Heart left ventricle (tissue), 16 donors: ENCODE results near the gene RETN. TPM values are rescaled to one million over a fixed set of nuclear protein-coding genes. Genes with fewer than 3 reads are reported as not detected.
A peak's percentile ranks its signal among the peaks of the same experiment; 100 is the strongest.

Experiments
- ATAC-seq, 4 donors: fragments of 200-7000 bp; cut with Tn5 transposase; one replicate each; pipeline ENCODE4 v1.9.1; 2020 to 2022; ENCODE audit warnings: moderate library complexity in 4 of 4, mild to moderate bottlenecking in 3 of 4, moderate number of reproducible peaks in 1 of 4
- DNase-seq, 5 donors: peaks; one replicate each; pipeline ENCODE4 v3.0.0-alpha.2; 2020
- H3K27ac ChIP-seq, 12 donors: fragments of 200-600 bp; sonication (generic) in 4 of 12; one replicate each; pipeline versions ENCODE4 v1.5.0 to v1.8.0; 2016 to 2022; ENCODE audit warnings: mild to moderate bottlenecking in 2 of 12
- H3K27me3 ChIP-seq, 9 donors: fragments of 200-600 bp; sonication (generic) in 2 of 9; one replicate each; pipeline versions ENCODE4 v1.5.1 to v1.8.0; 2016 to 2022; ENCODE audit warnings: mild to moderate bottlenecking in 3 of 9
- H3K36me3 ChIP-seq, 9 donors: fragments of 200-600 bp; sonication (generic) in 2 of 9; one replicate each; pipeline versions ENCODE4 v1.5.0 to v1.8.0; 2018 to 2022; ENCODE audit warnings: mild to moderate bottlenecking in 2 of 9
- H3K4me1 ChIP-seq, 12 donors: fragments of 200-600 bp; sonication (generic) in 4 of 12; one replicate each; pipeline versions ENCODE4 v1.5.0 to v1.8.0; 2016 to 2022; ENCODE audit warnings: mild to moderate bottlenecking in 3 of 12
- H3K4me3 ChIP-seq, 12 donors: fragments of 200-600 bp; sonication (generic) in 4 of 12; one replicate each; pipeline versions ENCODE4 v1.5.0 to v1.8.0; 2017 to 2022; ENCODE audit warnings: mild to moderate bottlenecking in 9 of 12, moderate library complexity in 4 of 12
- H3K9me3 ChIP-seq, 12 donors: fragments of 200-600 bp; sonication (generic) in 4 of 12; one replicate each; pipeline versions ENCODE4 v1.5.0 to v1.8.0; 2016 to 2022; ENCODE audit warnings: mild to moderate bottlenecking in 1 of 12
- POLR2A ChIP-seq, 2 donors: fragments of 450-650 bp; IDR thresholded peaks; one replicate each; pipeline ENCODE4 v1.6.1; 2017; ENCODE audit warnings: antibody characterized with exemption in 2 of 2, mild to moderate bottlenecking in 2 of 2, moderate library complexity in 2 of 2
- WGBS, 4 donors: extraction: QIAGEN DNeasy Blood & Tissue Kit in 2 of 4; methylation state at CpG; one replicate each; pipeline versions ENCODE4 v1.1.5 to v1.1.7; 2013 to 2018; 5-methylcytosine and 5-hydroxymethylcytosine counted together
- intact Hi-C, 10 donors: fragments of 100-400 bp; cut with DNase I; formaldehyde crosslinking; loops; one replicate each; pipeline versions ENCODE4 v1.11.1 to v1.14.2; 2022
- polyA plus RNA-seq, 2 donors: library from polyadenylated mRNA; stranded (reverse); fragments of 200-250 nt; gene quantifications; one replicate each; pipeline ENCODE4 v1.2.3, GENCODE V29; 2013
- total RNA-seq, 9 donors: library from RNA; depleted of rRNA in 2 of 9; stranded (reverse); fragments of >200 nt in 2 of 9; fragmentation: NEBNext Ultra II Directional in 3 of 9; extraction: Animal tissue kit (Norgen Biotek cat#: 25700) in 3 of 9; gene quantifications; one replicate each; pipeline versions ENCODE4 v1.1.0 to v1.2.4, GENCODE V29; 2016 to 2023
- TF ChIP-seq, protein P1 (sequence below), 12 donors: fragments of 200-600 bp; sonication (generic) in 4 of 12; IDR thresholded peaks; one replicate each; pipeline versions ENCODE4 v1.5.0 to v1.8.0; 2018 to 2022; ENCODE audit warnings: antibody characterized with exemption in 12 of 12, mild to moderate bottlenecking in 5 of 12
- donor health status: ischemic (EF 13 %, LVEDD 7.1; RV severe dilation, severe dysfunction).
- donor health status: healthy with polysubstance abuse.
- donor health status: DM: no; HTN: yes; CAD: no.
- donor health status: DM: no; HTN: no; CAD: no.
- donor health status: ischemic (EF 25% LVEDD 6.9; RV normal size, moderate dysfunction).
- donor health status: ischemic (EF 25% LVEDD 5.7; RV mildly dilated, moderate dysfunction).
- donor health status: healthy.
- donor health status: DM: yes; HTN: yes; CAD: no.
- donor health status: ischemic (EF 35%, LVEDD 5.7; RV mildly dilated, moderate dysfunction).
- donor health status: nonischemic (EF 11% LVEDD 7.7; RV severe dilation, severe dysfunction).
- donor health status: DM: yes; HTN: yes; CAD: no.
- donor health status: PGD.
- donor health status: ischemic (EF 29% LVEDD 5.4; RV normal size, mild dysfunction).
- donor health status: nonischemic (EF 23%, LVEDD 6.1; RV moderate dilation, normal function).

Gene RETN
- total and polyA plus RNA-seq, 11 donors: 2.6 to 9.2 (median 4.8) TPM; not detected in 8

DNA sequence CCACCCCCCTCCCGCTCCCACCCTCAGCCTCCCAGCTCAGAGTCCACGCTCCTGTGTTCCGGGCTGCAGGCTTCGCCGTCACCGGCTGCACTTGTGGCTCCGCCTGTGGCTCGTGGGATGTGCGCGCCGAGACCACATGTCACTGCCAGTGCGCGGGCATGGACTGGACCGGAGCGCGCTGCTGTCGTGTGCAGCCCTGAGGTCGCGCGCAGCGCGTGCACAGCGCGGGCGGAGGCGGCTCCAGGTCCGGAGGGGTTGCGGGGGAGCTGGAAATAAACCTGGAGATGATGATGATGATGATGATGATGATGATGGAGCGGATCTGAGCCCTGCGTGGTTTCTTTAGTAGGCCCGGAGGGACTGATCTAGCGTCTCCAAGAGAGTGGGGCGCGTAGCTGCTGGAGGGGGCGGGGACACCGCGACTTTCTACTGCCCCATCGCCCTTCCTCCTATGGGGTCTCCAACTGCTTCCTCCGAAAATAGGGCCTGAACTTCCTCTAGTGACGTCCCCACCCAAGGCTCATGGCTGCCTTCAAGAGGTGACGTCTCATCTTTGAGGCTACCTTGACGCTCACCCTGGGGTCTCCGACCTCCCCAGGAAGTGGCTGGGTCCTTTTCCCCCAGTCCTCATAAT, 1.4 kb downstream of the RETN start:
- H3K27ac ChIP-seq: no peak overlapping the region
- H3K9me3 ChIP-seq: peaks cover 0 to 7% (median 0%) of the 10 kb centered on the region in 12 donors
- WGBS, 4 donors: 2 to 7% (median 2%) methylated on average over 19 to 43 of the region's 43 CpGs
- peak overlapping the region in 2 of 12 donors; percentile 10 to 38 for H3K4me3 ChIP-seq
- intact Hi-C loops: loop anchor here in 2 of 10 donors (10.0 kb wide), 1 partner anchor 315 kb away; no protein-coding TSS in a partner anchor
- ATAC-seq (peak in 1 of 4 donors; percentile 39), DNase-seq (no peak)
- H3K36me3 ChIP-seq: no peaks in the 10 kb centered on the region
- no peak for TF ChIP-seq POLR2A (IDR thresholded peaks at IDR 0.05)
- TF ChIP-seq, protein P1, sequence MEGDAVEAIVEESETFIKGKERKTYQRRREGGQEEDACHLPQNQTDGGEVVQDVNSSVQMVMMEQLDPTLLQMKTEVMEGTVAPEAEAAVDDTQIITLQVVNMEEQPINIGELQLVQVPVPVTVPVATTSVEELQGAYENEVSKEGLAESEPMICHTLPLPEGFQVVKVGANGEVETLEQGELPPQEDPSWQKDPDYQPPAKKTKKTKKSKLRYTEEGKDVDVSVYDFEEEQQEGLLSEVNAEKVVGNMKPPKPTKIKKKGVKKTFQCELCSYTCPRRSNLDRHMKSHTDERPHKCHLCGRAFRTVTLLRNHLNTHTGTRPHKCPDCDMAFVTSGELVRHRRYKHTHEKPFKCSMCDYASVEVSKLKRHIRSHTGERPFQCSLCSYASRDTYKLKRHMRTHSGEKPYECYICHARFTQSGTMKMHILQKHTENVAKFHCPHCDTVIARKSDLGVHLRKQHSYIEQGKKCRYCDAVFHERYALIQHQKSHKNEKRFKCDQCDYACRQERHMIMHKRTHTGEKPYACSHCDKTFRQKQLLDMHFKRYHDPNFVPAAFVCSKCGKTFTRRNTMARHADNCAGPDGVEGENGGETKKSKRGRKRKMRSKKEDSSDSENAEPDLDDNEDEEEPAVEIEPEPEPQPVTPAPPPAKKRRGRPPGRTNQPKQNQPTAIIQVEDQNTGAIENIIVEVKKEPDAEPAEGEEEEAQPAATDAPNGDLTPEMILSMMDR (IDR thresholded peaks at IDR 0.05): no peak
- H3K4me1 ChIP-seq: peaks cover 0 to 7% (median 0%) of the 10 kb centered on the region in 12 donors
- peaks cover 0 to 36% (median 15%) of the 10 kb centered on the region in 9 donors for H3K27me3 ChIP-seq

DNA sequence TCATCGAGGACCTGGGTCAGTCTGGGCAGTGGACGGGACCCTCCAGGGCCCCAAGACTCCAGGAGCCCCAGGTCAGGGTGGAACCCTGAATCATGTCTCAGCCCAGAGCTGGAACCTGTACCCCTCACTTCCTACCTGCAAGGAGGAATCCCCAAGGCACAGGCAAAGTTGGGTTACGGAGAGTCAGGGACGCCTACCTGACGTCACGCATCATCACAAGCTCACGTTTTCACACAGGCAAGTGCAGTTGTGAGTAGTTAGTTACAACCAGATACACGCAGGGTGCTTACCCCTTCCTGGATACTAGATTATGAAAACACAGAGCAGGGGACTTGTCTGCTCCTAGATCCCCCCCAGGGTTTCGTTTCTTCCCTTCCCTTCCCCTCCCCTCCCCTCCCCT, 1.9 kb downstream of the RETN start:
- intact Hi-C loops: loop anchor here in 2 of 10 donors (10.0 kb wide), 1 partner anchor 316 kb away; no protein-coding TSS in a partner anchor
- peaks cover 0 to 7% (median 0%) of the 10 kb centered on the region in 12 donors for H3K9me3 ChIP-seq
- TF ChIP-seq POLR2A (IDR thresholded peaks at IDR 0.05): no peak
- TF ChIP-seq, protein P1 (IDR thresholded peaks at IDR 0.05): no peak
- no peak overlapping the region for H3K27ac ChIP-seq
- DNase-seq: no peak
- 29 to 32% (median 30%) methylated on average over 8 to 9 of the region's 9 CpGs for WGBS, 4 donors
- peaks cover 0 to 7% (median 0%) of the 10 kb centered on the region in 12 donors for H3K4me1 ChIP-seq
- no peaks in the 10 kb centered on the region for H3K36me3 ChIP-seq
- ATAC-seq: no peak
- H3K4me3 ChIP-seq: no peak overlapping the region
- peaks cover 0 to 32% (median 15%) of the 10 kb centered on the region in 9 donors for H3K27me3 ChIP-seq

DNA sequence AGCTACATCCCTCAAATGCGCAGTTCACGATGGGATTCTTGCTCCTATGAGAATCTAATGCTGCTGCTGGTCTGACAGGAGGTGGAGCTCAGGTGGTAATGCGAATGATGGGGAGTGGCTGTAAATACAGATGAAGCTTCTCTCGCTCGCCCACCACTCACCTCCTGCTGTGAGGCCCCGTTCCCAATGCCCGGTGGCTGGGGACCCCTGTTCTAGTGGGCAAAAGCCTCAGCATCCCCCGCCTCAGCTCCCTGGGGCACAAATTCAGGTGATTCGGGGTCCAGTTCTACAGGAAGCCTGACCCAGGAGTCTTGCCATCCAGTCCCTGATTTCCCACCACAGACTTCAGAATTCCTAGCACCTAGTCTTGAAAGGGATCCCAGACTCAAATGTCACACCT, 3.7 kb downstream of the RETN start:
- intact Hi-C loops: loop anchor here in 2 of 10 donors (10.0 kb wide), 1 partner anchor 318 kb away; no protein-coding TSS in a partner anchor
- H3K36me3 ChIP-seq: no peaks in the 10 kb centered on the region

More for the DNA sequence above, 3.7 kb downstream of the RETN start:
- TF ChIP-seq, protein P1 (IDR thresholded peaks at IDR 0.05): no peak
- TF ChIP-seq POLR2A (IDR thresholded peaks at IDR 0.05): no peak
- 45 to 48% (median 47%) methylated on average over 9 of the region's 9 CpGs for WGBS, 4 donors
- no peak overlapping the region for H3K27ac ChIP-seq
- H3K27me3 ChIP-seq: peaks cover 0 to 40% (median 15%) of the 10 kb centered on the region in 9 donors
- DNase-seq (no peak), ATAC-seq (no peak)
- H3K4me3 ChIP-seq: no peak overlapping the region
- peaks cover 0 to 7% (median 0%) of the 10 kb centered on the region in 12 donors for H3K9me3 ChIP-seq
- H3K4me1 ChIP-seq: peaks cover 0 to 19% (median 0%) of the 10 kb centered on the region in 12 donors
